Stimulated activated CD4-positive, alpha-beta T cell treated with anti-CD3 and anti-CD28 coated beads, Interleukin-1b, Interleukin-23, amount 100 ng/mL, for 24 hours (primary cell): ENCODE results near the gene SYTL2.
A peak's percentile ranks its signal among the peaks of the same experiment; 100 is the strongest.
"Not testable (repeated sequence)": the region's sequence is repeated elsewhere in the genome, so short reads cannot be mapped to it uniquely, and the experiment has no call there.

Source experiments
- DNase-seq, 4 experiments: peaks; one replicate each; pipeline ENCODE4 v3.0.0-alpha.2; 2020; ENCODE audit warnings: low read depth in 4 of 4, low spot score in 1 of 4

Gene SYTL2

GRCh38 chr11:85694385-85694980 is 116.5 kb downstream of the SYTL2 start:
- DNase-seq, result no peak

GRCh38 chr11:85685820-85686459 is 125.0 kb downstream of the SYTL2 start, which contains the start of gene CCDC89:
TSS of gene CCDC89 (minus strand) at chr11:85686195. CDS start at chr11:85686130, 65 bp downstream.
- DNase-seq, result no peak

- no peak for DNase-seq
These were observed 125.7 kb downstream of the SYTL2 start for GRCh38 chr11:85685125-85685819.

GRCh38 chr11:85682330-85683305 is 128.3 kb downstream of the SYTL2 start:
- peak; percentile 42 to 61 (median 58) for DNase-seq

GRCh38 chr11:85680897-85681296 is 130.0 kb downstream of the SYTL2 start:
- DNase-seq, result no peak

GRCh38 chr11:85679576-85679975 is 131.4 kb downstream of the SYTL2 start:
- no peak for DNase-seq

GRCh38 chr11:85673393-85673792 is 137.5 kb downstream of the SYTL2 start:
- no peak for DNase-seq

- no peak for DNase-seq
These were observed 138.6 kb downstream of the SYTL2 start for GRCh38 chr11:85672105-85672902.

- not testable (repeated sequence) for DNase-seq
These were observed 139.8 kb downstream of the SYTL2 start for GRCh38 chr11:85670949-85671663.

GRCh38 chr11:85668157-85668556 is 142.8 kb downstream of the SYTL2 start:
- no peak for DNase-seq

GRCh38 chr11:85666687-85667086 is 144.3 kb downstream of the SYTL2 start:
- no peak for DNase-seq

GRCh38 chr11:85665733-85666132 is 145.2 kb downstream of the SYTL2 start:
- no peak for DNase-seq

GRCh38 chr11:85664615-85665481 is 146.1 kb downstream of the SYTL2 start, which contains the start of gene CREBZF:
TSS of gene CREBZF (minus strand) at chr11:85665129. CDS start at chr11:85664875, 254 bp downstream.
- DNase-seq, result peak; percentile 87 to 93 (median 90)

GRCh38 chr11:85663753-85664614 is 147.0 kb downstream of the SYTL2 start:
- DNase-seq, result peak; percentile 60 to 75 (median 72)

GRCh38 chr11:85663080-85663752 is 147.7 kb downstream of the SYTL2 start:
- no peak for DNase-seq

GRCh38 chr11:85661972-85662664 is 148.8 kb downstream of the SYTL2 start:
- DNase-seq, result no peak
